CD4-positive, alpha-beta T cell (primary cell): ENCODE data around the gene NARS2. TPM values are rescaled to one million over a fixed set of nuclear protein-coding genes. Genes with fewer than 3 reads are reported as not detected.

ENCODE experiments used
- ATAC-seq: fragments of 200-7000 bp; cut with Tn5 transposase; one replicate; pipeline ENCODE4 v1.10.0; 2022; ENCODE audit warnings: mild to moderate bottlenecking; ENCODE audit not compliant: poor library complexity
- CTCF ChIA-PET: fragments of 350-600 bp; sonication (Branson Sonifier 250); formaldehyde crosslinking; loops from one replicate; lab custom pipeline; 2021; ENCODE audit warnings: antibody characterized with exemption, inconsistent platforms; lab: Charles Lee
- POLR2A ChIA-PET: fragments of 350-600 bp; sonication (Branson Sonifier 250); formaldehyde crosslinking; loops from one replicate; lab custom pipeline; 2021; ENCODE audit warnings: antibody characterized with exemption, inconsistent platforms; lab: Charles Lee
- DNase-seq, 14 experiments: peaks; one replicate each; pipeline ENCODE4 v3.0.0-alpha.2; 2013 to 2020; ENCODE audit warnings: mixed read lengths in 2 of 14
- H3K27ac ChIP-seq, 2 donors: one replicate each; pipeline versions ENCODE4 v1.5.1 to v1.7.0; 2013; ENCODE audit warnings: low read length in 2 of 2, low read depth in 1 of 2, mild to moderate bottlenecking in 1 of 2
- H3K27me3 ChIP-seq, 2 experiments: 1 replicate in 1 of 2; 2 replicates in 1 of 2; pipeline versions ENCODE4 v1.6.1 to v1.7.0; 2013; ENCODE audit warnings: low read length in 2 of 2, control low read depth in 1 of 2, mild to moderate bottlenecking in 1 of 2, moderate library complexity in 1 of 2; ENCODE audit not compliant: insufficient read depth in 2 of 2, control insufficient read depth in 1 of 2
- H3K36me3 ChIP-seq: one replicate; pipeline ENCODE4 v1.6.1; 2013; ENCODE audit warnings: low read length, control low read depth; ENCODE audit not compliant: insufficient read depth
- H3K4me1 ChIP-seq: one replicate; pipeline ENCODE4 v1.6.1; 2013; ENCODE audit warnings: low read length, control low read depth; ENCODE audit not compliant: insufficient read depth
- H3K4me3 ChIP-seq: one replicate; pipeline ENCODE4 v1.5.1; 2013; ENCODE audit warnings: mild to moderate bottlenecking, low read length, moderate library complexity
- H3K9me3 ChIP-seq, 2 experiments: 1 replicate in 1 of 2; 2 replicates in 1 of 2; pipeline versions ENCODE4 v1.6.1 to v1.7.0; 2013; ENCODE audit warnings: low read length in 2 of 2, mild to moderate bottlenecking in 2 of 2, control low read depth in 1 of 2, moderate library complexity in 1 of 2; ENCODE audit not compliant: control insufficient read depth in 1 of 2, insufficient read depth in 1 of 2
- H3K27ac Mint-ChIP-seq: one replicate; pipeline ENCODE4 v1.8.0; 2020; ENCODE audit warnings: mixed read lengths
- H3K27me3 Mint-ChIP-seq: one replicate; pipeline ENCODE4 v1.8.0; 2021; ENCODE audit warnings: mixed read lengths
- H3K36me3 Mint-ChIP-seq: one replicate; pipeline ENCODE4 v1.8.0; 2021; ENCODE audit warnings: low read depth, mixed read lengths
- H3K4me1 Mint-ChIP-seq: one replicate; pipeline ENCODE4 v1.8.0; 2021; ENCODE audit warnings: low read depth, mixed read lengths
- H3K4me3 Mint-ChIP-seq: one replicate; pipeline ENCODE4 v1.8.0; 2020; ENCODE audit warnings: mild to moderate bottlenecking, mixed read lengths
- H3K9me3 Mint-ChIP-seq: one replicate; pipeline ENCODE4 v1.8.0; 2020; ENCODE audit warnings: mixed read lengths
- intact Hi-C, 2 experiments: fragments of 100-400 bp; cut with DNase I in 1 of 2; cut with micrococcal nuclease in 1 of 2; formaldehyde crosslinking; loops; one replicate each; pipeline versions ENCODE4 v1.15.1 to v1.9.0; 2023 to 2025; cut with DNase I, micrococcal nuclease
- total RNA-seq, 174 experiments: library from RNA in 2 of 174; stranded (reverse) in 2 of 174; gene quantifications; one replicate each; pipeline ENCODE4 v1.2.3 and lab custom pipeline; 2021 to 2026
- TF ChIP-seq, protein P1 (sequence below): fragments of 200-600 bp; IDR thresholded peaks from one replicate; pipeline ENCODE4 v1.8.0; 2022; ENCODE audit warnings: antibody characterized with exemption, mild to moderate bottlenecking

Gene NARS2
- total RNA-seq, 2 experiments from 2014 or later, result 8.7 to 9.3 TPM

DNA sequence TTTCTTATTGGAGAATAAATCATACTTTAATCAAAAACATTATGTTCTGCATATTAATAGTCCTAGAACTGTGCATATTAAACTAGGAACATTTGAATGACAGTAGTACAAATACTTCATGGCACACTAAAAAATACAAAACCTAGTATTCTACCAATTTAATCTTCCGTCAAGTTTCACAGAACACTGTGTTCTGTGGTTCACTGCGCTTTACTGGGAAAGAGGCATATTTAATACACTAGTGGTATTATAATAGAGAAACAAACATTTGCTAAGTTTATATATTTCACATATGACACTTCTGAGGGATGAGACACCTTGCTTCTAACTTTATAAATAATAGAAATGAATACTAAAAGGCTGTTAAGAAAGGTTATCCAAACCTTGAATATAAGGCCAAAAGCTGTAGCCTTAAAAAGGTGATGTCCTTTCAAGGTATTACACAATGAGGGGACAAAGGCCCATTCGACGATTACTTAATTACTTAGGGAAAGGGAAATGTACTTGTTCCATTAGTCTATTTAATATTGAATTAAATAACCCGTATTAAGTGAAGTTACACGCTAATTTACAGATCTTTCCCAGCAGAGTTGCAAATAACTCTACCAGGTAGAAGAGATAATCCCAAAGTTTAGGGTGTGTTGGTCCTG lies 48.0 kb downstream of the NARS2 start:
- ChIA-PET CTCF (no interaction called here), POLR2A (no interaction called here)
- TF ChIP-seq, protein P1, sequence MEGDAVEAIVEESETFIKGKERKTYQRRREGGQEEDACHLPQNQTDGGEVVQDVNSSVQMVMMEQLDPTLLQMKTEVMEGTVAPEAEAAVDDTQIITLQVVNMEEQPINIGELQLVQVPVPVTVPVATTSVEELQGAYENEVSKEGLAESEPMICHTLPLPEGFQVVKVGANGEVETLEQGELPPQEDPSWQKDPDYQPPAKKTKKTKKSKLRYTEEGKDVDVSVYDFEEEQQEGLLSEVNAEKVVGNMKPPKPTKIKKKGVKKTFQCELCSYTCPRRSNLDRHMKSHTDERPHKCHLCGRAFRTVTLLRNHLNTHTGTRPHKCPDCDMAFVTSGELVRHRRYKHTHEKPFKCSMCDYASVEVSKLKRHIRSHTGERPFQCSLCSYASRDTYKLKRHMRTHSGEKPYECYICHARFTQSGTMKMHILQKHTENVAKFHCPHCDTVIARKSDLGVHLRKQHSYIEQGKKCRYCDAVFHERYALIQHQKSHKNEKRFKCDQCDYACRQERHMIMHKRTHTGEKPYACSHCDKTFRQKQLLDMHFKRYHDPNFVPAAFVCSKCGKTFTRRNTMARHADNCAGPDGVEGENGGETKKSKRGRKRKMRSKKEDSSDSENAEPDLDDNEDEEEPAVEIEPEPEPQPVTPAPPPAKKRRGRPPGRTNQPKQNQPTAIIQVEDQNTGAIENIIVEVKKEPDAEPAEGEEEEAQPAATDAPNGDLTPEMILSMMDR, result no peak
- Histone ChIP-seq H3K9me3 (no peaks in the 10 kb centered on the region), H3K36me3 (peaks cover 6% of the 10 kb centered on the region), H3K4me3 (no peak overlapping the region), H3K27ac (no peak overlapping the region), H3K4me1 (no peaks in the 10 kb centered on the region), H3K27me3 (no peaks in the 10 kb centered on the region)
- intact Hi-C loops, result no loop called here
- Mint-ChIP-seq H3K9me3 (no peaks in the 10 kb centered on the region), H3K27me3 (no peaks in the 10 kb centered on the region), H3K4me1 (no peaks in the 10 kb centered on the region), H3K4me3 (no peak overlapping the region), H3K27ac (no peak overlapping the region), H3K36me3 (peaks cover 38% of the 10 kb centered on the region)
- ATAC-seq (no peak), DNase-seq (no peak)

DNA sequence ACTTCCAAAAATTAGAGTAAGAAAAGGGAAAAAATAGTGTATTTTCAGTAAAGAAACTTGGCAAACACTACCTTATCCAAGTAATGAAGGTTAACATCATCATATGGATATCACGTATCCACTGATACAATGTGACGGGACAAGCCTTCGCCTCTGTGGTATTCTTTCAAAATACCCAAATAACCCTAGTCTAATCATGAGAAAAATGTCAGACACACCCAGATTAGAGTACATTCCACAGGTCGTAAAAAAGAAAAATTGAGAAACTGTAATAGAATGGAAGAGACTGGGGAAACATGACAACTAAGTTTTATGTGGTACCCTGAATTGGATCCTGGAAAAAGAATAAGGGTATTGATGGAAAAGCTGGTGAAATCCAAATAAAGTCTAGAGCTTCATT lies 48.9 kb downstream of the NARS2 start:
- Mint-ChIP-seq H3K4me3 (no peak overlapping the region), H3K27me3 (no peaks in the 10 kb centered on the region), H3K4me1 (no peaks in the 10 kb centered on the region), H3K36me3 (peaks cover 36% of the 10 kb centered on the region), H3K27ac (no peak overlapping the region), H3K9me3 (no peaks in the 10 kb centered on the region)
- Histone ChIP-seq H3K36me3 (peaks cover 6% of the 10 kb centered on the region), H3K9me3 (no peaks in the 10 kb centered on the region), H3K27ac (no peak overlapping the region), H3K4me1 (no peaks in the 10 kb centered on the region), H3K4me3 (no peak overlapping the region), H3K27me3 (no peaks in the 10 kb centered on the region)
- ChIA-PET CTCF (no interaction called here), POLR2A (no interaction called here)
- no peak for ATAC-seq
- TF ChIP-seq, protein P1, result no peak
- intact Hi-C loops, result no loop called here
- DNase-seq, result no peak

DNA sequence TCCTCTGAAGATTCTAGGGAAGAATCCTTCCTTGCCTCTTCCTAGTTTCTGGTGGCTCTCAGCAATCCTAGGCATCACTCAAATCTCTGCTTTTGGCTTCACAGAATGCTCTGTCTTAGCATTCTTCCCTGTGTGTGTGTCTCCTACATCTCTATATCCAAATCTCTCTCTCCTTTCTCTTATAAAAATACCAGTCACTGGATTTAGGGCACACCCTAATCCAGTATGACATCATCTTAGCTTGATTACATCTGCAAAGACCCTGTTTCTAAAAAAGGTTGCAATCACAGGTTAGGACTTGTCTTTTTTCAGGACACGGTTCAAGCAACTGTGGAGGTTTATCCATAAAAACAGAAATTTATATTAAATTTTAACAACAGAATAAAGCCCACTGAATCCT lies 54.4 kb downstream of the NARS2 start:
- intact Hi-C loops, result no loop called here
- Histone ChIP-seq H3K9me3 (no peaks in the 10 kb centered on the region), H3K27ac (no peak overlapping the region), H3K4me1 (no peaks in the 10 kb centered on the region), H3K4me3 (no peak overlapping the region), H3K36me3 (no peaks in the 10 kb centered on the region), H3K27me3 (no peaks in the 10 kb centered on the region)
- peaks cover 27% of the 10 kb centered on the region for H3K36me3 Mint-ChIP-seq
- DNase-seq (no peak), ATAC-seq (no peak)
- ChIA-PET POLR2A (no interaction called here), CTCF (interaction anchor here (0.6 to 1.1 kb wide), 2 partner anchors 16 to 371 kb away, joined by 3 read pairs; no protein-coding TSS in a partner anchor)
- H3K9me3 Mint-ChIP-seq, result no peaks in the 10 kb centered on the region
- no peaks in the 10 kb centered on the region for H3K27me3 Mint-ChIP-seq
- H3K27ac Mint-ChIP-seq, result no peak overlapping the region
- no peak overlapping the region for H3K4me3 Mint-ChIP-seq
- TF ChIP-seq, protein P1, result no peak
- H3K4me1 Mint-ChIP-seq, result no peaks in the 10 kb centered on the region
